ENCODE results near the gene CFC1B.
"Not testable (repeated sequence)": the region's sequence is repeated elsewhere in the genome, so short reads cannot be mapped to it uniquely, and the experiment has no call there.

- TF ChIP-seq, protein P1, sequence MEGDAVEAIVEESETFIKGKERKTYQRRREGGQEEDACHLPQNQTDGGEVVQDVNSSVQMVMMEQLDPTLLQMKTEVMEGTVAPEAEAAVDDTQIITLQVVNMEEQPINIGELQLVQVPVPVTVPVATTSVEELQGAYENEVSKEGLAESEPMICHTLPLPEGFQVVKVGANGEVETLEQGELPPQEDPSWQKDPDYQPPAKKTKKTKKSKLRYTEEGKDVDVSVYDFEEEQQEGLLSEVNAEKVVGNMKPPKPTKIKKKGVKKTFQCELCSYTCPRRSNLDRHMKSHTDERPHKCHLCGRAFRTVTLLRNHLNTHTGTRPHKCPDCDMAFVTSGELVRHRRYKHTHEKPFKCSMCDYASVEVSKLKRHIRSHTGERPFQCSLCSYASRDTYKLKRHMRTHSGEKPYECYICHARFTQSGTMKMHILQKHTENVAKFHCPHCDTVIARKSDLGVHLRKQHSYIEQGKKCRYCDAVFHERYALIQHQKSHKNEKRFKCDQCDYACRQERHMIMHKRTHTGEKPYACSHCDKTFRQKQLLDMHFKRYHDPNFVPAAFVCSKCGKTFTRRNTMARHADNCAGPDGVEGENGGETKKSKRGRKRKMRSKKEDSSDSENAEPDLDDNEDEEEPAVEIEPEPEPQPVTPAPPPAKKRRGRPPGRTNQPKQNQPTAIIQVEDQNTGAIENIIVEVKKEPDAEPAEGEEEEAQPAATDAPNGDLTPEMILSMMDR (IDR thresholded peaks at IDR 0.05): not testable (repeated sequence)
- TF ChIP-seq EP300, POLR2AphosphoS5 (IDR thresholded peaks at IDR 0.05): not testable (repeated sequence)
Observed at GRCh38 chr2:130544978-130545377, 24.0 kb downstream of the CFC1B start.

Data from gastroesophageal sphincter (tissue), 3 donors.